Heart left ventricle (tissue), 16 donors: ENCODE measurements around the gene ATP5PD. TPM values are rescaled to one million over a fixed set of nuclear protein-coding genes. Genes with fewer than 3 reads are reported as not detected.

Experiments used
- ATAC-seq, 4 donors: fragments of 200-7000 bp; cut with Tn5 transposase; one replicate each; pipeline ENCODE4 v1.9.1; 2020 to 2022; ENCODE audit warnings: moderate library complexity in 4 of 4, mild to moderate bottlenecking in 3 of 4, moderate number of reproducible peaks in 1 of 4
- DNase-seq, 5 donors: peaks; one replicate each; pipeline ENCODE4 v3.0.0-alpha.2; 2020
- H3K27ac ChIP-seq, 12 donors: fragments of 200-600 bp; sonication (generic) in 4 of 12; one replicate each; pipeline versions ENCODE4 v1.5.0 to v1.8.0; 2016 to 2022; ENCODE audit warnings: mild to moderate bottlenecking in 2 of 12
- H3K27me3 ChIP-seq, 9 donors: fragments of 200-600 bp; sonication (generic) in 2 of 9; one replicate each; pipeline versions ENCODE4 v1.5.1 to v1.8.0; 2016 to 2022; ENCODE audit warnings: mild to moderate bottlenecking in 3 of 9
- H3K36me3 ChIP-seq, 9 donors: fragments of 200-600 bp; sonication (generic) in 2 of 9; one replicate each; pipeline versions ENCODE4 v1.5.0 to v1.8.0; 2018 to 2022; ENCODE audit warnings: mild to moderate bottlenecking in 2 of 9
- H3K4me1 ChIP-seq, 12 donors: fragments of 200-600 bp; sonication (generic) in 4 of 12; one replicate each; pipeline versions ENCODE4 v1.5.0 to v1.8.0; 2016 to 2022; ENCODE audit warnings: mild to moderate bottlenecking in 3 of 12
- H3K4me3 ChIP-seq, 12 donors: fragments of 200-600 bp; sonication (generic) in 4 of 12; one replicate each; pipeline versions ENCODE4 v1.5.0 to v1.8.0; 2017 to 2022; ENCODE audit warnings: mild to moderate bottlenecking in 9 of 12, moderate library complexity in 4 of 12
- H3K9me3 ChIP-seq, 12 donors: fragments of 200-600 bp; sonication (generic) in 4 of 12; one replicate each; pipeline versions ENCODE4 v1.5.0 to v1.8.0; 2016 to 2022; ENCODE audit warnings: mild to moderate bottlenecking in 1 of 12
- POLR2A ChIP-seq, 2 donors: fragments of 450-650 bp; IDR thresholded peaks; one replicate each; pipeline ENCODE4 v1.6.1; 2017; ENCODE audit warnings: antibody characterized with exemption in 2 of 2, mild to moderate bottlenecking in 2 of 2, moderate library complexity in 2 of 2
- WGBS, 4 donors: extraction: QIAGEN DNeasy Blood & Tissue Kit in 2 of 4; methylation state at CpG; one replicate each; pipeline versions ENCODE4 v1.1.5 to v1.1.7; 2013 to 2018; 5-methylcytosine and 5-hydroxymethylcytosine counted together
- intact Hi-C, 10 donors: fragments of 100-400 bp; cut with DNase I; formaldehyde crosslinking; loops; one replicate each; pipeline versions ENCODE4 v1.11.1 to v1.14.2; 2022
- polyA plus RNA-seq, 2 donors: library from polyadenylated mRNA; stranded (reverse); fragments of 200-250 nt; gene quantifications; one replicate each; pipeline ENCODE4 v1.2.3, GENCODE V29; 2013
- total RNA-seq, 9 donors: library from RNA; depleted of rRNA in 2 of 9; stranded (reverse); fragments of >200 nt in 2 of 9; fragmentation: NEBNext Ultra II Directional in 3 of 9; extraction: Animal tissue kit (Norgen Biotek cat#: 25700) in 3 of 9; gene quantifications; one replicate each; pipeline versions ENCODE4 v1.1.0 to v1.2.4, GENCODE V29; 2016 to 2023
- TF ChIP-seq, protein P1 (sequence below), 12 donors: fragments of 200-600 bp; sonication (generic) in 4 of 12; IDR thresholded peaks; one replicate each; pipeline versions ENCODE4 v1.5.0 to v1.8.0; 2018 to 2022; ENCODE audit warnings: antibody characterized with exemption in 12 of 12, mild to moderate bottlenecking in 5 of 12
- donor health status: ischemic (EF 13 %, LVEDD 7.1; RV severe dilation, severe dysfunction).
- donor health status: healthy with polysubstance abuse.
- donor health status: DM: no; HTN: yes; CAD: no.
- donor health status: DM: no; HTN: no; CAD: no.
- donor health status: ischemic (EF 25% LVEDD 6.9; RV normal size, moderate dysfunction).
- donor health status: ischemic (EF 25% LVEDD 5.7; RV mildly dilated, moderate dysfunction).
- donor health status: healthy.
- donor health status: DM: yes; HTN: yes; CAD: no.
- donor health status: ischemic (EF 35%, LVEDD 5.7; RV mildly dilated, moderate dysfunction).
- donor health status: nonischemic (EF 11% LVEDD 7.7; RV severe dilation, severe dysfunction).
- donor health status: DM: yes; HTN: yes; CAD: no.
- donor health status: PGD.
- donor health status: ischemic (EF 29% LVEDD 5.4; RV normal size, mild dysfunction).
- donor health status: nonischemic (EF 23%, LVEDD 6.1; RV moderate dilation, normal function).

Gene ATP5PD
- total and polyA plus RNA-seq, 11 donors: 597 to 2,623 (median 875) TPM

- TF ChIP-seq POLR2A (IDR thresholded peaks at IDR 0.05): no peak
- TF ChIP-seq, protein P1, sequence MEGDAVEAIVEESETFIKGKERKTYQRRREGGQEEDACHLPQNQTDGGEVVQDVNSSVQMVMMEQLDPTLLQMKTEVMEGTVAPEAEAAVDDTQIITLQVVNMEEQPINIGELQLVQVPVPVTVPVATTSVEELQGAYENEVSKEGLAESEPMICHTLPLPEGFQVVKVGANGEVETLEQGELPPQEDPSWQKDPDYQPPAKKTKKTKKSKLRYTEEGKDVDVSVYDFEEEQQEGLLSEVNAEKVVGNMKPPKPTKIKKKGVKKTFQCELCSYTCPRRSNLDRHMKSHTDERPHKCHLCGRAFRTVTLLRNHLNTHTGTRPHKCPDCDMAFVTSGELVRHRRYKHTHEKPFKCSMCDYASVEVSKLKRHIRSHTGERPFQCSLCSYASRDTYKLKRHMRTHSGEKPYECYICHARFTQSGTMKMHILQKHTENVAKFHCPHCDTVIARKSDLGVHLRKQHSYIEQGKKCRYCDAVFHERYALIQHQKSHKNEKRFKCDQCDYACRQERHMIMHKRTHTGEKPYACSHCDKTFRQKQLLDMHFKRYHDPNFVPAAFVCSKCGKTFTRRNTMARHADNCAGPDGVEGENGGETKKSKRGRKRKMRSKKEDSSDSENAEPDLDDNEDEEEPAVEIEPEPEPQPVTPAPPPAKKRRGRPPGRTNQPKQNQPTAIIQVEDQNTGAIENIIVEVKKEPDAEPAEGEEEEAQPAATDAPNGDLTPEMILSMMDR (IDR thresholded peaks at IDR 0.05): no peak
- 91 to 95% (median 93%) methylated on average over 19 of the region's 19 CpGs for WGBS, 4 donors
- no peaks in the 10 kb centered on the region for H3K27me3 ChIP-seq
- H3K4me3 ChIP-seq: no peak overlapping the region
- intact Hi-C loops: no loop called here
- peaks cover 0 to 68% (median 54%) of the 10 kb centered on the region in 9 donors for H3K36me3 ChIP-seq
- no peak for ATAC-seq
- no peaks in the 10 kb centered on the region for H3K9me3 ChIP-seq
- DNase-seq: no peak
- H3K4me1 ChIP-seq: peaks cover 0 to 4% (median 0%) of the 10 kb centered on the region in 12 donors
- H3K27ac ChIP-seq: no peak overlapping the region
Observed at GRCh38 chr17:75020331-75021110, 26.2 kb downstream of the ATP5PD start.

- peaks cover 0 to 69% (median 54%) of the 10 kb centered on the region in 9 donors for H3K36me3 ChIP-seq
- 92 to 98% (median 96%) methylated on average over 3 of the region's 3 CpGs for WGBS, 4 donors
- H3K4me1 ChIP-seq: no peaks in the 10 kb centered on the region
- DNase-seq: no peak
- TF ChIP-seq POLR2A (IDR thresholded peaks at IDR 0.05): no peak
- TF ChIP-seq, protein P1 (IDR thresholded peaks at IDR 0.05): no peak
- no peak overlapping the region for H3K4me3 ChIP-seq
- H3K9me3 ChIP-seq: no peaks in the 10 kb centered on the region
- intact Hi-C loops: no loop called here
- no peak for ATAC-seq
- H3K27me3 ChIP-seq: no peaks in the 10 kb centered on the region
- no peak overlapping the region for H3K27ac ChIP-seq
Observed at GRCh38 chr17:75019710-75020109, 27.1 kb downstream of the ATP5PD start.

DNA sequence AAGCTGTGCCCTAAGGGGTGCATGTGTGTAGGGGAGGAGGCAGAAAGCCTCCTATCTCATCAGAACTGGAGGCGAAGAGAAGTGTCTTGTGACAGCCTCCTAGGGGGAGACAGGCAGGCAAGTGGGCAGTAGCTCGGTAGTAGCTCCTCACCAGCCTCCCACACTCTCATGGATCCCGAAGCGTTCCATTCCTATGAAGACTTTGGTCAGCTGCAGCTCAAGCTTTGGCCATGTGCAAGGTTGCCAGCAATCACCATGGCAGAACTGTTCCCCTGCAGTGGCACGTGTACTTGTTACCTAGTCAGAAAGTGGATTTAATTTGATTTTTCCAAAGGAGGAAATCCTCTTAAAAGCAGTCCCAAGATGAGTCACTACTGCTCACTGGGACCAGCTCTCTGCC, 27.6 kb downstream of the ATP5PD start:
- no peak for DNase-seq
- peaks cover 0 to 69% (median 54%) of the 10 kb centered on the region in 9 donors for H3K36me3 ChIP-seq
- H3K27ac ChIP-seq: no peak overlapping the region
- intact Hi-C loops: no loop called here
- TF ChIP-seq, protein P1 (IDR thresholded peaks at IDR 0.05): no peak
- no peak for TF ChIP-seq POLR2A (IDR thresholded peaks at IDR 0.05)
- no peaks in the 10 kb centered on the region for H3K27me3 ChIP-seq
- peaks cover 0 to 4% (median 0%) of the 10 kb centered on the region in 12 donors for H3K4me1 ChIP-seq
- whole genome bisulfite sequencing, 4 donors: 84 to 91% (median 88%) methylated on average over 5 of the region's 5 CpGs
- no peak overlapping the region for H3K4me3 ChIP-seq
- ATAC-seq: no peak
- H3K9me3 ChIP-seq: no peaks in the 10 kb centered on the region

- intact Hi-C loops: loop anchor here in 9 of 10 donors (2.0 to 5.0 kb wide), 7 partner anchors 20 to 51 kb away; no protein-coding TSS in a partner anchor
Observed at GRCh38 chr17:75013092-75013559, 33.6 kb downstream of the ATP5PD start.

More at GRCh38 chr17:75013092-75013559, 33.6 kb downstream of the ATP5PD start:
- TF ChIP-seq POLR2A (IDR thresholded peaks at IDR 0.05): no peak
- TF ChIP-seq, protein P1 (IDR thresholded peaks at IDR 0.05): no peak
- ATAC-seq: no peak
- DNase-seq: no peak
- Histone ChIP-seq H3K4me3 (peak overlapping the region; percentile 68 to 96 (median 89)), H3K36me3 (peaks cover 0 to 23% (median 10%) of the 10 kb centered on the region in 9 donors), H3K4me1 (peaks cover 0 to 34% (median 22%) of the 10 kb centered on the region in 12 donors), H3K27ac (peak overlapping the region; percentile 52 to 96 (median 90)), H3K9me3 (no peaks in the 10 kb centered on the region), H3K27me3 (no peaks in the 10 kb centered on the region)
- 0 to 1% (median 0%) methylated on average over 10 of the region's 10 CpGs for WGBS, 4 donors
